Amniotic stem cell (primary cell): Measurements from ENCODE around the gene SFXN2.

Source experiments
- DNase-seq: peaks from one replicate; lab custom pipeline; 2025; lab: John Stamatoyannopoulos, UW

Gene SFXN2

DNA sequence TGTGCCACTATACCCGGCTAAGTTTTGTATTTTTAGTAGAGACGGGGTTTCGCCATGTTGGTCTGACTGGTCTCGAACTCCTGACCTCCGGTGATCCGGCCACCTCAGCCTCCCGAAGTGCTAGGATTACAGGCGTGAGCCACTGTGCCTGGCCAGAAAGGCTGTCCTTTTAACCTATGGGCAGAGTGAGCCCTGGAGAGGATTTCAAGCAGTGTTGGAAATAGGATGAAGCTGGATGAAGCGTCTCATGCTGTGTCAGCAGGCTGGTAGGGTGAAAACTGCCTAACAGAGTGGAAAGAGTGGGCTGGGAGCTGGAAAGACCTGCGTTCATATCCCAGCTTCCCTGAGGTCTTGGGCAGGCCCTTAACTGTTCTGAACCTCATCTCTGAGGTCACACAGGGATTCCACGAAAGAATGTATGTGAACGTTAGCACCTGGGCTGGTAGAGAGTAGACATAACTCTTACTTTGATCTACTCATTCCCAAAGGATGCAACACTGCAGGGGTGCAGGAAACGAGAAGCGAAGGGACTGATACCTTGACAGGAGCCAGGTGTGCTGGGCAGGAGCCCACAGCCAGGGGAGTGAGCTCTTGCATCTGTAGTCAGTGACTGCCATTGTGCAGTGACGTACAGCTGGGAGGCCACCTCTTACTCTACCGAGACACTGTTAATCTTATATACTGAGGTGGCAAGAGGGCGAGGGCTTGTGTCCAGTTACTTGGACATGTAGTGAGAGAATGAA, 63.4 kb downstream of the SFXN2 start:
- no peak for DNase-seq

DNA sequence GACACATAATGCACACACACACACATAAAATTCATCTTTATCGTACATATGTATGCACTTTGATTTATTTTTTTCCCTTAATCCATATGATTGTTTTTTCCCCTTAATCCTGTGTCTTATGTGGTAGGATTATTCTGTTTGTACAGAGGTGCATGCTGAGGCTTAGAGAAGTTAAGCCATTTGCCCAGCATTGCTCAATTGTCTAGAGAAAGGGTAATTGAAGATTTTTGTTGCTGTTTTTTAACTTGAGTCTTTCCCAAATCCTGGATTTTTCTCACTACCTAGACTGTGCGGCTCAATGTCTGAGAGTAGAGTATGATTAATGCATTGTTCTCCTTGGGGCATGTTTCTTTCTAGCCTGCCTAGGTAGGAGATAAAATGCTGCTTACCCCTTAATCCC, 64.3 kb downstream of the SFXN2 start:
- no peak for DNase-seq

- no peak for DNase-seq
These were observed 65.5 kb downstream of the SFXN2 start for GRCh38 chr10:102779680-102780526.

DNA sequence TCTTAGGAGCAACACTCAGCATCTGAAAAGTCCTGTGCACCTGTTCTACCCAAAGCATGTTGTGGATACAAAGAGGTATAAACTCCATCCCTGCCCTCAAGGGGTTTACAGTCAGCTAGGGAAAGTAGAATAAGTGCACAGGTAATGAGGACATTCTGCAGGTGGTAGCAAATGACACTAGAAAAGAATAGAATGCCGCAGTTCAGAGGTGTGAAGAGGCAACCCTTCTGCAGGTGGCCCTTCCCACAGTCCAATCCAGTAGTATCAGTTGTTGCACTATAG, 66.0 kb downstream of the SFXN2 start:
- no peak for DNase-seq

DNA sequence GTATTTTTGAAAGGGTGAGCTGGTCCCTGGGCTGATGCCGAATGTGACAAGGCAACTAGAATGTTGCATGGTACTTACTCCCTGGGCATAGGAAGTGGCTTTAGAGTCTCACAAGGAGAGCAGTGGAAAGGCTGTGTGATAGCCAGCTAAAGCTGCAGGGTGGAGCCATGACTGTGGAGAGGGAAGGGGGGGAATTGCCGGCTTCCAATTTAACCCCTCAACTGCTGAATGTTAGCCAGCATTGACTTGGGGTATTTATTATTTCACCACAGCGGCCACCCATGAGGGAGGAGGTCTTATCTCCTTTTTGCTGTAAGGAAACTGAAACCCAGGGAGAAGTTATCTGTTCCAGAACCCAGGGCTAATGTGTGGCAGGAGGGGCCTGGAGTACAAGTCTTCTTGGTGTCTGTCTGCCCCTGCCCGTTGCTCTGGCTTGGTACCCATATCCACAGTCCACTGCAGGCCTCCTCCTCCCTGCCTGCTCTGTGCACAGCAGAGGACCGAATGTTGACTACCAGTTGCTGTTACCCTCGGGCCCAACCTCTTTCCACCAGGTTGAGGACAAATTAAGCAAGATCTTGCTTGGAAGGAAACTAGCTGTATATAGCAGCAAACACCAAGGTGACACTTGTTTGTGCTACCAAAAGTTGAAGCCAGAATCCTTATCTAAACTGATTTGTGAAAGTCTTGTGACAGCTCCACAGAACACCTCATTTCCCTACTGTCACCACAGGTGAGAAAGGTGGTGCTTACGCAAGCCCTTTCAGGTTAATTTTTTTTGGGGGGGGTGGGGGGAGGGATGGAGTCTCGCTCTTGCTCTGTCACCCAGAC, 66.9 kb downstream of the SFXN2 start:
- DNase-seq, result no peak

DNA sequence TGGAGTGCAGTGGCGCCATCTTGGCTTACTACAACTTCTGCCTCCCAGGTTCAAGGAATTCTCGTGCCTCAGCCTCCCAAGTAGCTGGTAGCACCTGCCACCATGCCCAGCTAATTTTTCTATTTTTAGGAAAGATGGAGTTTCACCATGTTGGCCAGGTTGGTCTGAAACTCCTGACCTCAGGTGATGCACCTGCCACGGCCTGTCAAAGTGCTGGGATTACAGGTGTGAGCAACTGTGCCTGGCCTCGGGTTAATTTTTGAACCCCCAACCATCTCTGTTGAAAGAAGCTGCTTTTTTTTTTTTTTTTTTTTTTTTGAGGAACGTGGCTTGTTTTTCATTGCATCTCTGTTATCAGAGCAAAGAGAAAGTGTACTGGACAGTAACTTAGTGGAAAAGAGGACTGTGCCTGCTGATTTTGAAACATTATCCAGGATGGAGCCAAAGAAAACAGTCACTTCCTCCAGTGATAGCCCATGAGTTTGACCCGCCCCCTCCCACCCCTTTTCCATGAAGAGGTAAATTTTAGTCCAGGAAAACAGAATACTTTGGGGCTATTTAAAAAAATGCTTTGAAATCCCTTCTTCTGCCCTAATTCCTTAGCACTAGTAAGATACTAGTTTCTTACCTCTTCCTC, 67.6 kb downstream of the SFXN2 start:
- DNase-seq, result no peak

- DNase-seq, result no peak
These were observed 68.5 kb downstream of the SFXN2 start for GRCh38 chr10:102782673-102783551.

GRCh38 chr10:102783568-102783967, 69.1 kb downstream of the SFXN2 start:
- DNase-seq, result no peak

GRCh38 chr10:102785818-102786217, 71.4 kb downstream of the SFXN2 start:
- no peak for DNase-seq

GRCh38 chr10:102791754-102792395, 77.4 kb downstream of the SFXN2 start:
- DNase-seq, result no peak
